HuH-7.5 (cell line): ENCODE results near the gene PPFIA3.
"Not testable (repeated sequence)": the region's sequence is repeated elsewhere in the genome, so short reads cannot be mapped to it uniquely, and the experiment has no call there.

Experiments used
- DNase-seq: peaks from one replicate; pipeline ENCODE4 v3.0.0; 2011; ENCODE audit warnings: low spot score

Gene PPFIA3

DNA sequence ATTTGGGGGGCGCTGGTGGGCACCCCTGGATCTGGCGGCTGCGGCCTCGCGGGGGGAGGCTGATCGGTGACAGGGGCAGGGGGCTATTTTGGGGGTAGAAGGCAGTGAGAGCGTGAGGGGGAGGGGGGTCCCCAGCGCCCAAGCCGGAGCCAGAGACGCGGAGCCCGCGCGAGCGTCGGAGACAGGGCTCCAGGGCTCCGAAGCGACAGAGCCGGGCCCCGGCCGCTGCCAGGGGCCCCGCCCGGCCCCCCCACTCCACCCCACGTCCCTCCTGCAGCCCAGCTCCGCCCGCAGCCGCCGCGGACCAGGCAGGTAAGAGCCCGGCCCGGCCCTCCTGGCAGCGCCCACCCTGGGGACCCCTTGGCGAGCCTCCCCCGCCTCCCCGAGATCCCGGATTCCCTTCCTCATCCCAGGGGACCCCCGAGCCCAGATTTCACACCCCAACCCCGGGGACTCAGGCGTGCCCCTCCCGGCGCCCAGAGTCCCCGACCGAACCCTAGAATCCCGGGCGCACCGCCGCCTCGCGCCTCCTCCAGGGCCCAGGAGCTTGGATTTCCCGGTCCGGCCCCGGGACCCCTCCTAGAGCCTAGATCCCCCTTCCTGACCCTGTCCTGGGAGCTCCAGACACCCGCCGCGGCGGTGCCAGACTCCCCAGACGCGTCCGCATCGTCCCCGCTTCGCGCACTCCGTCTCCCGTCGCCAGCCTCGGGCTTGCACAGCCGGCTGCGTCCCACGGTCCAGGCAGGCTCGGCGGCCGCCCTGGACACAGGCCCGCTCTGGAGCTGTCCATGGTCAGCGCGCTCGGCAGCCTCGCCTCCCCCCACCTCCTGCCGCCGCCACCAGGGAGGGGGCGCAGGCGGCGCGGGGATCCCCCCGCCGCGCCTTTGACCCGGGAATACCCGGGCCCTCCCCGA is at the start of gene PPFIA3:
TSS of gene PPFIA3 (plus strand) at position 134 of the 914 bp plus-strand sequence. CDS start 8,330 bp downstream, outside the sequence.
- DNase-seq, result peak; percentile 84

DNA sequence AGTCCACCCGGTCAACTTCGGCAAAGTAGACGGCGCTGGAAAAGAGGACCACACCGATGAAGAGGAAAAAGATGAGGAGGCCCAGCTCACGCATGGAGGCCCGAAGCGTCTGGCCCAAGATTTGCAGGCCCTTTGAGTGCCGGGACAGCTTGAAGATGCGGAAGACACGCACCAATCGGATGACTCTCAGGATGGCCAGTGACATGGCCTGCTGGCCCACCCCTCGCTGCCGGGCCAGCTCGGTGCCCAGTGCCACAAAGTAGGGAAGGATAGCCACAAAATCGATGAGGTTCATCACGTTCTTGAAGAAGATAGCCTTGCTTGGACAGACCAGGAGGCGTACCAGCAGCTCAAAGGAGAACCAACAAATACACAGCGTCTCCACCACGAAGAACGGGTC is 48.9 kb upstream of the PPFIA3 start:
- no peak for DNase-seq

DNA sequence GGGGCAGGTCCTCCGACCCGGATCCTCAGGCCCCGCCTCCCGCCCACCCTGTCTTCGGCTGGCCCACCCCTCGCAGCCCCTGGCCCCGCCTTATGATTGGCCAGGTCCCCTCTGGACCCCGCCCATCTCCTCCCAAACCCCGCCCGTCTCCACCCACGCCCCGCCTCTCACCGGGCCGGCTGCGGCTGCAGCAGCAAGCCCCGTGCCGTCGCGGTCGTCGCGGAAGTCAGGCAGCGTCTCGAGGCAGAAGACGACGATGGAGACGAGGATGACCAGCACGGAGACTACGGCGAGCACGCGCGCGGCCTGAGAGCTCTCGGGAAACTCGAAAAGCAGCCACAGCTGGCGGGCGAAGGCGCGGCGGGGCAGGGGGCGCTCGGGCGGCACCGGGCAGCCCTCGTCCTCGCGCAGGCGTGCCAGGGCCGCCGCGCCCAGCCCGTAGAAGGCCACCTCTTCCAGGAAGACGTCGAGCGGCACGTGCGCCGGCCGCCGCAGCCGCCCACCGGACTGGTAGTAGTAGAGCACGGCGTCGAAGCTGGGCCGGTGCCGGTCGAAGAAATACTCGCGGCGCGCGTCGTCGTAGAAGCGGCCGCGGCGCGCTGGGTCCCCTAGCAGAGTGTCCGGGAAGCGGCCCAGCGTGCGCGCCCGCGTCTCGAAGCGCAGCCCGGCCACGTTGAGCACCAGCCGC is 47.3 kb upstream of the PPFIA3 start:
- no peak for DNase-seq

DNA sequence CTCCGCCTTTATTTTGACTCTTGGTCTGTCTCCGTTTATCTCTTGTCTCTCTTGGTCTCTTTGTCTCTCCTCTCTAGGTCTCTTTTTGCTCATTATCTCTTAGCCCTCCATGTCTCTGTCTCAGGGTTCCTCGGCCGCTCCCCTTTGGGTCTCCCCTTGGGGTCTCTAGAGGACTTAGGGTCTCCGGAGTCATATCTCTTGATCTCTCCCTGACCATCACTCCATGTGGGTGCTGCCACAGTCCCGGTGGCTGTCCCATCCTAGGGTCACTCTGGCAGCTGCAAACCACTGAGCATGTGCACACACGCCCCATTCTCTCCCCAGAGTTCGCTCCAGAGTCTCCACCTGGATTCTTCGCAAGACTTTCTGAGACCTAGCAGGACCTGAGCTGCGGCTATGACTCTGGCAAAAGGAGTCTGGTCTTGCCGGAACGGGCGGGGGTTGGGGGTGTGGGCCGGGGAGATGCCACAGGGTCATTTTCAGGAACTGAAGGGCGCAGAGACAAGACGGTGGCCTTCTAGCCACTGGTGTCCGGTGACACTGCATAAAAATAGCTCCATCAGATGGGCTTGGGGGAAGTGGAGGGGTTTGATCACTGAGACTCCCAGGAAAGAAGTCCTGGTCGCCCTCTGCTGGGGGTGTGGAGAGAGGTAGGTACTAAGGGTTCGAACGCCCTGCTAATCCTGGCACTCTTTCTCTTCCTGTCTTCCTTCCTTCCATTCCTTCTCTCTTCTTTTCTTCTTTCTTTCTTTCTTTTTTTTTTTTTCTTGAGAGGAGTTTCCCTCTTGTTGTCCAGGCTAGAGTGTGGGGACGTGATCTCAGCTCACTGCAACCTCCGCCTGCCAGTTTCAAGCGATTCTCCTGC is 45.6 kb upstream of the PPFIA3 start:
- peak; percentile 81 for DNase-seq

DNA sequence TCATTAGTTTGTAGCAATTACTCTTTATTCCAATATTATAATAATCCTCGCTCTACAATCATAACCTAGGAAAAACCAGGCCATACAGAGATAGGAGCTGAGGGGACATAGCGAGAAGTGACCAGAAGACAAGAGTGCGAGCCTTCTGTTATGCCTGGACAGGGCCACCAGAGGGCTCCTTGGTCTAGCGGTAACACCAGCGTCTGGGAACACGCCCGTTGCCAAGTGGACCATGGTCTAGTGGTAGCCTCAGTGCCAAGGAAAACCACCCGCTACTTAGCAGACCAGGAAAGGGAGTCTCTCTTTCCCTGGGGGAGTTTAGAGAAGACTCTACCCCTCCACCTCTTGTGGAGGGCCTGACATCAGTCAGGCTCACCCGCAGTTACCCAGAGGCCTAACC is 44.5 kb upstream of the PPFIA3 start:
- DNase-seq, result not testable (repeated sequence)

DNA sequence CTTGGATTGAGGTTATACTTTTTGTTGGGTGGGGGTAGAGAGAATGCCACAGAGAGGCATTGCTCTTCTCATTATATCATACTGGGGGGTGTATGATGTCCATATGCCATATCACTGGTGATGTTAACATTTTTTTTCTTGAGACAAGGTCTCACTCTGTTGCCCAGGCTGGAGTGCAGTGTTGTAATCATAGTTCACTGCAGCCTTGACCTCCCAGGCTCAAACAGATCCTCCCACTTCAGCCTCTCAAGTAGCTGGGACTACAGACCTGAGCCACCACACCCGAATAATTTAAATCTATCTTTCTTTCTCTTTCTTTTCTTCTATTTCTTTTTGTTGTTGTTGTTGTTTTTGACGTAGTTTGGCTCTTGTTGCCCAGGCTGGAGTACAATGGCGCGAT is 39.0 kb upstream of the PPFIA3 start:
- DNase-seq, result no peak

DNA sequence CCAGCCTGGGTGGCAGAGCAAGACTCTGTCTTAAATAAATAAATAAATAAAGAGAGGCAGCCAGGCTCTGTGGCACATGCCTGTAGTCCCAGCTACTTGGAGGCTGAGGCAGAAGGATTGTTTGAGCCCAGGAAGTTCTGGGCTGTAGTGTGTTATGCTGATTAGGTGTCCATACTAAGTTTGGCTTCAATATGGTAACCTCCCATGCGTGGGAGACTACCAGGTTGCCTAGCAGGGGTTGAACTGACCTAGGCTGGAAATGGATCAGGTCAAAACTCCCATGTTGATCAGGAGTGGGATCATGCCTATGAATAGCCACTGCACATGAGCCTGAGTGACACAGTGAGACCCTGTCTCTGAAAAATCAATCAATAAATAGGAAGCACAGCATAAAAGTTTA is 38.1 kb upstream of the PPFIA3 start:
- DNase-seq, result no peak

DNA sequence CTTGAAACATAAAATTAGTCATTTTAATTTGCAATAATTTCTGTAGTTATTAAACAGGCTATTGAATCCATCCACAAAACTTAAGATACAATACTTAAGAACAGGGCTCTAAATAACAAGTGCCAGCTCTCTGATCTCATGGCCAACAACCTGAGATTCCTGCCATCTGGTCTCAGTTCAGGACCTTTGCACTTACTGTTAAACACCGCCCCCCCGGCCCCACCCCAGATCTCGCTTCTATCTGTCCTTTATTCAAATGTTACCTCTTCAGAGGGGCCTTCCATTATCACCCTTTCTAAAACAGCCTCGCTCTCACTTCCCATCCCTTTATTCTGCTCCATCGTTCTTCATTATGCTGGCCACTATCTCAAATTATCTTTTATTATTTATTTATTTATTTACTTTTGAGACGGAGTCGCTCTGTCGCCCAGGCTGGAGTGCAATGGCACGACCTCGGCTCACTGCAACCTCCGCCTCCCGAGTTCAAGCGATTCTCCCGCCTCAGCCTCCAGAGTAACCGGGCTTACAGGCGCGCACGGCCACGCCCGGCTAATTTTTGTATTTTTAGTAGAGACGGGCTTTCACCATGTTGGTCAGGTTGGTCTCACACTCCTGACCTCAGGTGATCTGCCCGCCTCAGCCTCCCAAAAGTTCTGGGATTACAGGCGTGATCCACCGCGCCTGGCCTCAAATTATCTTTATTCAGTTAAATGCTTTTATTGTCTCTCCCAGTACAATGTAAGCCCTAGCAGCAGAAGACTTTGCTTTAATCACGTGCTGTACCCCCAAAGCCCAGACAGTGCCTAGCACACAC is 34.9 kb upstream of the PPFIA3 start:
- DNase-seq, result no peak

DNA sequence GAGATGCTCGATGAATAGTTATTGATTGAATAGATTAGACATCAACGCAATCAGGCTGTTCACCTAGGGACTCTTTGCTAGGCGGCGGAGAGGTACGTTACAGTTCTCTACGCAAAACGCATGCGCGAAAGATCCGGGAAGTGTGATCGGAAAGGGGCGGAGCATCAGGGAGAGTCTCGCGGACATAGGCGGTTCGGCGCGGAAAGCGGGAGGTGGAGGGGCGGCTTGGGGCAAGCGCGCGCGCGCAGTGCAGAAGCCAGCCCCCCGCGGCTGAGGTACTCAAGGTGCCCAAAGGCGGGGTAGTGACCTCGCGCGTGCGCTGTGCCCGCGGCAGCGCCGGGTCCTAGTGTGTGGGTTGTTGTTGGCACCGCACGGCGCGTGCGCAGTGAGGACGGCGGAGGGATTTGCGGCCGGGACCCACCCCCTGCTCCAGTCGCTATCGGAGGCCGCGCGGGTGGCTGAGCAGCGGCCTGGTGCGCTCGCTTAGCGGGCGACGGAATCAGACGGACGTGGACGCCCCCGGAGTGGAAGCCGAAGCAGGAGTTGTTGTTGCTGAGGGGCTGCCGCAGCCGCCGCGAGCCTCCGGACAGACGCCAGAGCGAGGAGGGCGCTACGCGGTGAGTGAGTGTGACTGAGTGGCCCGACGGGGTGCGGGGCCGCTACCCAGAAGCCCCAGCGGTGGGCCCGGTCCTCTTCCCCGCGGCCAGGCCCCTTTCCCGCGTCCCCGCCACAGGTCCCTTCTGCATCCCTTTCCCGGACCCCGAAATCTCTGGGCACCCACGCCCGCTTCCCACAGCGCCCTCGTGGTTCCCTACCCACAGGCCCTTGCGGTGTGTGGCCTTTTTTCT is 34.1 kb upstream of the PPFIA3 start, which contains the start of gene SNRNP70:
TSS of gene SNRNP70 (plus strand) at position 432 of the 848 bp plus-strand sequence. CDS start 964 bp downstream, outside the sequence.
- DNase-seq, result peak; percentile 99

DNA sequence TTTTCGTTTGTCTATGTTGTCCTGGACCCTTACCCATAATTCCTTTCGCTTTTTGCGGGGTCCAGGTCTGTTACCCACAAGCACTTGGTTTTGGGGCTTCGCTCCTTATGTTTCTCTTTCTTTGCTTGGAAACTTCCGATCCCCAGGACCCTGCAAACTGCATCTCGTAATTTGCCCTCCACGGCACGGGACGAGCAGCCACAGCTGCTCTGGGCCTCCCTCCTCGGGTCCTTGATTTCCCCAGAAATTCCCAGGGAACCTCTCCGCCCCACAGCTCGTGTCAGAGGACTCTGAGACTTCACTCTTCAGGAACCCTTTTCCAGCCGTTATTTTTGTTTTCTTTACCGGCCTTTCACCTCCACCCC is 33.5 kb upstream of the PPFIA3 start:
- no peak for DNase-seq

DNA sequence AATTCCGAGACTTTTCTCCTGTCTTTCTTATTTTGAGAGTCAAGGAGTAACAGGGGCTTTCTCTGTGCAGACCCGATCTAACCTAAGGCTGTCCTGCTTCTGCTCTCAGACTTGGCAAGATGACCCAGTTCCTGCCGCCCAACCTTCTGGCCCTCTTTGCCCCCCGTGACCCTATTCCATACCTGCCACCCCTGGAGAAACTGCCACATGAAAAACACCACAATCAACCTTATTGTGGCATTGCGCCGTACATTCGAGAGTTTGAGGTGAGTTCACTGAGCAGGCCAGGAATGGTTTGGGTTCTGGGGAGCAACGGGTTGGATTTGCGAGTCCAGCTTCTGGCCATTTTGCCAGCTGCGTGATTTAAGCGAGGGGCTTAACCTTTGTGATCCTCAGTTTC is 33.0 kb upstream of the PPFIA3 start:
- DNase-seq, result no peak

DNA sequence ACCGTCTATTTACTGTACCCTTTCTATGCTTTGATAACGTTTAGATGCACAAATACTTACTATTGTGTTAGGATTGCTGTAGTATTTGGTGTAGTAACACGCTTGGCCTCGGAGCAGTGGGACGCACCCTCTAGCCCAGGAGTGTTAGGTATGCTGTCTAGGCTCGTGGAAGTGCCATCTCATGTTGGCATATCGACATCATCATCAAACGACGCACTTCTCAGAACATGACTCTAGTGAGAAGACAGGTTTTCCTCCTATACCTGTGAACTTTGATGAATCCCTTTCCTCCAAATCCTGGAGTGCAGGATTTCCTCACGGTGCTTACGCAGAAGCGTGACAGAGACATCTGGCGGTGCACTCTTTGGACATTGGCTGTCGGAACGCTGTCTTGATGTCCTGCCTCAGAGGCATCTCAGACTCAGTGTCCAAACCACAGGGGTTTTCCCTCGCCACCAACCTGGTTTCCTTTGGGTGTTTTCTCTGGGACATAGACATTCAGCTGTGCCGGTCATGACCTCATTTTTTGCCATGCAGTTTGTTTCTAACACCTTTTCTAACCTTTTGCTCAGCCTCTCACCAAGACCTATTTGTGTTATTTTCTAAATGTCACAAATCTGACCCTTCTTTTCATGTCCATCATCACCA is 27.8 kb upstream of the PPFIA3 start:
- no peak for DNase-seq

DNA sequence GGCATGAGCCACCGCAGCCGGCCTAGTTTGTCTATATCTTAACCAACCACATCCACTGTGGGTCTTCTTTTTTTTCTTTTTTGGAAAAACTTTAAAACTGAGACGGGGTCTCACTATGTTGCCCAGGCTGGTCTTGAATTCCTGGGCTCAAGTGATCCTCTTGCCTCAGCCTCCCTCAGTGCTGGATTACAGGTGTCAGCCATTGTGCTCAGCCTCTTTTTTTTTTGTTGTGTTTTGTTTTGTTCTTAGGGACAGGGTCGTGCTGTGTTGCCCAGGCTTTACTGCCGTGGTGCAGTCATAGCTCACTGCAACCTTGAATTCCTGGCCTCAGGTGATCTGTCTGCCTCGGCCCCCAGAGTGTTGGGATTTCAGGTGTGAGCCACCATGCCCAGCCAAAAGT is 26.7 kb upstream of the PPFIA3 start:
- DNase-seq, result no peak

DNA sequence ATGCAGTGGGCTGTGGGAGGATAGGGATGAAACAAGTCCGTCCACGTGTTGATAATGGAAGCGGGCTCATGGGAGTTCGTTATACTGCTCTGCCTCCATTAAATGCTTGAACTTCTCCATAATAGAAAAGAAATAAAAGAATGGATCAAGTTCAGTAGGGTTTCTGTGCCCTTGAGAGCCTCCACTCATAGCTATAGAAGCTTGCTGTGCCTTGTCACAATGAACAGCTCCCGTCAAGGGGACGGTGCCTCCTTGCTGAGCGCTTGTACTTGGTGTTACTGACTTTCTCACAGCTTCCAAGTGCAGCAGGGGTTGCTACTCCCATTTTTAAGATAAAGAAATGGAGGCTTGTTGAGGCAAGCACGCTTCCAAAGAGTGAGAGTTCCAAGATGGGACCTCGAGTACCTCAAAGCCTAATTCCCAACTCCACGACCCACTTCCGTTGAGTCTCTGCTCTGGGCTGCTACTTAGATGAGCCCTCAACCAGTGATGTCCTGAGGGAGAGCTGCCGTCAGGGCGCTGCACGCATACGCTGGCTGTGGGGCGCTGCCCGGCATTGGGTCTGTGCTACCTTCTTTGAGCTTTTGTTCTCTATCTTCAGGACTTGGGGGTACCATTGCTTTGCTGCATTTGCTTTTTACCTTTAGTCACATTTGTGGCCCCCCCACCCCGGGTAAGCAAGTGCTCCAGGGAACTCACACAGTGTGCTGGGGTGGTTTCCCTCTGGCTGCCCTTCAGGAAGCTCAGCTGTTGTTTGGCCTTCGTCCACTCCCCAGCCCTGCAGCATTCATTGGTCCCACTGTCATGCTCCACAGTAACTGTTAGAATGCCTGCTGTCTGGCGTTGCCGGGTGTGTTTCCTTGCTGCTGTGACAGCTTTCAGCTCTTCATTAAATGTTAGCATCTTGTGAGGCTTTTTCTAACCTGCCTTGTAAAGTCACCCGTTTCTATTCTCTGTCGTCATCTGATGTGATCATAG is 24.6 kb upstream of the PPFIA3 start:
- DNase-seq, result no peak

DNA sequence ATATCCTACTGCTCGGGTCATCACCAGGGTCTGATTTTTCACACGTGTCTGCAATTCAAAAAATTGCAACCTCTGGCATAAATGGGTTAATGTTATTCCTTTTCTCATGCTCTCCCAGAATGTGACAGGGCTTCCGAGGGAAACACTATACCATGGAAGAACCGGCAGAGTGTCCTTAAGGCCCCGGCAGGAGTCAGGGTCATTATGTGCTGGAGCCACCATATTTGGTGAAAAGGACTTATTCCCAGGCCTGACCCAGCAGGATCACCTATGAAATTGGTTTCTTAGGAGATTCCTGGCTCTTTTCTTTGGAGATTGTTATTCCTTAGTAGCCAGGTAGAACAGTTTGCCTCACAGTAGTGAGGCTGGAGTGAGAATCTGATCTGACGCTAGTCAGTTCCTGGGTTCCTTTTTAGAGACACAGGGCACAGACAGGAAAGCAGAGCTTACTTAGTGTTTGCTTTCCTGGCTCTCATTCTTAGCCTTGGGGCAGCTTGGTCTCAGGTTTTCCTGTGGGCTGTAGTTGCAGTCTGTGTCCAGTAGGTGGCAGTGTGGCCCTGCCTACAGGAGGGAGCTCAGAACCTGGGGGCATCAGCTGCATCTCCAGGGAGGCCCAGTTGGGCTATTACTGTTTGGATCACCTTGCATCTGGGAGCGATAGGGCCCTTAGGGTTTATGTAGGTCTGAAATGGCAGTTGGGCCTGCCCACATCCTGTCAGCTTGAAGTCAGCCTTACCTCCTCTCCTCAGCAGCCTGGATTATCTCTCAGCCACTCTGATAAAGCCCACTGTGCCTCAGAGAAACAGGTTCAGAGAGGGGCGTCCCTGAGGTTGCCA is 21.7 kb upstream of the PPFIA3 start:
- DNase-seq, result peak; percentile 79

DNA sequence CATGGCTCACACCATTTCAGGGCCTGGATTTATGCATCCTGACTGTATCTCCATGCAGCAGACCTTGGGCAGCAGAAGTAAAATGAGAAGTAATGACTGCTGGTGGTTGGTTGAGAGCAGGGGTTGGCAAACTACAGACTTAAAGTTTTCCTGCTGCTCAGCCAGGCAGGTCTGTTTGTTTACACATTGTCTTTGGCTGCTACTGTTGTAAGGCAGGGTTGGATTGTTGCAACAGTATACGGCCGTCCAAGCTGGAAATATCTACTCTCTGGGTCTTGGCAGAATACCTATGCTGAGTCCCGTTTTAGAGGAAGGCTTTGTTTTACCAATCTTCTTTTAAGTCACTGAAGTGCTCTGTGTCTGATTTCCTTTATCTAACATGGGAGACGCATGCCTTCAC is 20.5 kb upstream of the PPFIA3 start:
- DNase-seq, result no peak

DNA sequence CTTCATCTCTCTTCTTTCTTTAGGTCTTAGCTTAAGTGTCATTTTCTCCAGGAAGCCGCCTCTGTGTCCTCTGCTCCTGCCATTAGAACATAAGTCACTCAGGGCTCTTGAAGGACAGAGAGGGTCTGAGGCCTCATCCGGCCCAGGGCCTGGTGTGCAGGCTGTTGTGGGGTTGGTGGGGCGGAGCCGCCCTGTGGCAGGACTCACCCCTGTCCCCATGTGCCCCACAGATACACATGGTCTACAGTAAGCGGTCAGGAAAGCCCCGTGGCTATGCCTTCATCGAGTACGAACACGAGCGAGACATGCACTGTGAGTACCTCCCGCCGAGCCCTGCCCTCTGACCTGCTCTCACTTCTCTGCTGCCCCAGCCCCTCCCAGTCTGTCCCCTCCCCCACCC is 18.2 kb upstream of the PPFIA3 start:
- no peak for DNase-seq

DNA sequence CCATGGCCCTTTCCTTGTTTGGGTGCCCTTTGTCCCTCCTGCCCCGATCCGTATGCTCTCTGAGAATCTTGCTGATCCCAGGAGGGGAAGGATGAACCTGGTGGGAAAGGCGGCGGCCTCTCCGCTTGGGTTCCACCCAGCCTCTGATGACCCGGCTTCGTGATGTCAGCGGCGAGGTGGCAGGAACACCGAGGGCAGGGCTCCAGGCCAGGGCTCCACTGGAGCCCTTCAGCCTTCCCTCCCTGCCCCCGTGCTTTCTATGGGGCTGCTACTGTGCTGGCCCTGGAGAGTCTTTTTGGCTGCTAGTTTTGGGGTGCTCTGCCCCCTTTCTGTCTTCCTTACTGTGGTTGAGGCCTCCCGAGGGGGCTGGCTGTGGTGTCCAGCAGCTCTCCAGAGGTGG is 17.0 kb upstream of the PPFIA3 start:
- DNase-seq, result no peak
